ENCODE measurements around the gene GULP1. TPM values are rescaled to one million over a fixed set of nuclear protein-coding genes. Genes with fewer than 3 reads are reported as not detected.

Gene GULP1
- total and polyA plus RNA-seq, 2 experiments from 2014 or later: 94.6 to 181 TPM

GRCh38 chr2:188437537-188437936, 145.9 kb downstream of the GULP1 start (continued):
- TF ChIP-seq ZNF462 (CRISPR knock-in tag; IDR thresholded peaks at IDR 0.05) (no peak), STAT1 (IDR thresholded peaks at IDR 0.05; ENCODE audit: unreplicated experiment) (no peak), EZH2 (IDR thresholded peaks at IDR 0.05; ENCODE audit: low read depth, unreplicated experiment) (no peak), CREB1 (CRISPR knock-in tag; IDR thresholded peaks at IDR 0.05; ENCODE audit: low read depth) (no peak), ZNF331 (CRISPR knock-in tag; IDR thresholded peaks at IDR 0.05; ENCODE audit: low read depth) (no peak)

GRCh38 chr2:188439986-188440385, 148.3 kb downstream of the GULP1 start:
- Histone ChIP-seq H3K27ac (ENCODE audit: low read depth) (no peak overlapping the region), H3K4me3 (no peak overlapping the region), H3K27me3 (ENCODE audit: insufficient read depth) (no peaks in the 10 kb centered on the region), H3K79me2 (replicated peaks; ENCODE audit: insufficient read depth) (peaks cover 83% of the 10 kb centered on the region), H2AFZ (no peak overlapping the region), H3K4me2 (peak overlapping the region; percentile 34), H4K20me1 (replicated peaks; ENCODE audit: insufficient read depth) (no peaks in the 10 kb centered on the region; the same call in 1 of the 2 replicates), H3K9me2 (ENCODE audit: insufficient read depth) (no peaks in the 10 kb centered on the region), H3K4me1 (ENCODE audit: insufficient read depth) (peaks cover 42% of the 10 kb centered on the region), H3F3A (replicated peaks; ENCODE audit: low read depth) (no peaks in the 10 kb centered on the region), H3K36me3 (ENCODE audit: insufficient read depth) (no peaks in the 10 kb centered on the region)
- no peaks in the 10 kb centered on the region for H3K9me3 Mint-ChIP-seq
- no peaks in the 10 kb centered on the region for H3K27me3 Mint-ChIP-seq (ENCODE audit: insufficient read depth, low read depth, poor library complexity)
- ATAC-seq (no peak), DNase-seq (ENCODE audit: low spot score) (no peak)
- no peak overlapping the region; the same call in 2 of the 3 replicates for H3K4me3 Mint-ChIP-seq
- H3K4me1 Mint-ChIP-seq: peaks cover 55% of the 10 kb centered on the region
- H3K36me3 Mint-ChIP-seq (ENCODE audit: low read depth): peaks cover 3% of the 10 kb centered on the region; the same call in 1 of the 3 replicates
- H3K27ac Mint-ChIP-seq: peak overlapping the region; percentile 19; the same call in 1 of the 2 replicates
- TF ChIP-seq ETS1 (IDR thresholded peaks at IDR 0.05) (no peak), CREB1 (CRISPR knock-in tag; IDR thresholded peaks at IDR 0.05; ENCODE audit: low read depth) (no peak), POLR2AphosphoS5 (IDR thresholded peaks at IDR 0.05; ENCODE audit: low read depth) (no peak), EZH2 (IDR thresholded peaks at IDR 0.05; ENCODE audit: low read depth, unreplicated experiment) (no peak), ZNF114 (CRISPR knock-in tag; IDR thresholded peaks at IDR 0.05) (no peak), STAT1 (IDR thresholded peaks at IDR 0.05; ENCODE audit: unreplicated experiment) (no peak), EZH2phosphoT487 (IDR thresholded peaks at IDR 0.05; ENCODE audit: unreplicated experiment) (no peak), REST (IDR thresholded peaks at IDR 0.05; ENCODE audit: unreplicated experiment) (no peak)

Measured in GM23338 (cell line).